GM23338 (cell line): ENCODE data around the gene SPR.

Source experiments
- EZH2 ChIP-seq: fragments of 200-600 bp; sonication (generic); IDR thresholded peaks from one replicate; pipeline ENCODE4 v1.8.0; 2017; ENCODE audit warnings: antibody characterized with exemption, mild to moderate bottlenecking, low read depth; ENCODE audit not compliant: unreplicated experiment
- EZH2phosphoT487 ChIP-seq: fragments of 200-600 bp; sonication (generic); IDR thresholded peaks from one replicate; pipeline ENCODE4 v1.8.1; 2018; ENCODE audit warnings: antibody characterized with exemption; ENCODE audit not compliant: unreplicated experiment
- JUNB ChIP-seq: IDR thresholded peaks from one replicate; pipeline ENCODE4 v1.6.1; 2016; ENCODE audit warnings: antibody characterized with exemption; ENCODE audit not compliant: unreplicated experiment
- POLR2AphosphoS5 ChIP-seq: IDR thresholded peaks from 2 replicates; pipeline ENCODE4 v1.6.1; 2016; ENCODE audit warnings: antibody characterized with exemption, low read depth
- TF ChIP-seq, protein P1 (sequence below), 2 experiments: fragments of 200-600 bp in 1 of 2; sonication (generic) in 1 of 2; conservative IDR thresholded peaks; 2 replicates each; pipeline versions ENCODE4 v1.5.1 to v1.6.1; 2016 to 2017; ENCODE audit warnings: antibody characterized with exemption in 2 of 2, low read depth in 2 of 2, mild to moderate bottlenecking in 2 of 2, moderate library complexity in 1 of 2
- TF ChIP-seq, protein P2 (sequence below): IDR thresholded peaks from 2 replicates; pipeline ENCODE4 v1.6.1; 2016; ENCODE audit warnings: antibody characterized with exemption
- TF ChIP-seq, protein P3 (sequence below): IDR thresholded peaks from one replicate; pipeline ENCODE4 v1.6.1; 2018; ENCODE audit warnings: antibody characterized with exemption; ENCODE audit not compliant: unreplicated experiment

GRCh38 chr2:72915907-72916742 is 28.9 kb downstream of the SPR start:
- TF ChIP-seq JUNB (no peak), EZH2phosphoT487 (peak; percentile 1), POLR2AphosphoS5 (no peak), EZH2 (peak; percentile 7)
- TF ChIP-seq, protein P1, sequence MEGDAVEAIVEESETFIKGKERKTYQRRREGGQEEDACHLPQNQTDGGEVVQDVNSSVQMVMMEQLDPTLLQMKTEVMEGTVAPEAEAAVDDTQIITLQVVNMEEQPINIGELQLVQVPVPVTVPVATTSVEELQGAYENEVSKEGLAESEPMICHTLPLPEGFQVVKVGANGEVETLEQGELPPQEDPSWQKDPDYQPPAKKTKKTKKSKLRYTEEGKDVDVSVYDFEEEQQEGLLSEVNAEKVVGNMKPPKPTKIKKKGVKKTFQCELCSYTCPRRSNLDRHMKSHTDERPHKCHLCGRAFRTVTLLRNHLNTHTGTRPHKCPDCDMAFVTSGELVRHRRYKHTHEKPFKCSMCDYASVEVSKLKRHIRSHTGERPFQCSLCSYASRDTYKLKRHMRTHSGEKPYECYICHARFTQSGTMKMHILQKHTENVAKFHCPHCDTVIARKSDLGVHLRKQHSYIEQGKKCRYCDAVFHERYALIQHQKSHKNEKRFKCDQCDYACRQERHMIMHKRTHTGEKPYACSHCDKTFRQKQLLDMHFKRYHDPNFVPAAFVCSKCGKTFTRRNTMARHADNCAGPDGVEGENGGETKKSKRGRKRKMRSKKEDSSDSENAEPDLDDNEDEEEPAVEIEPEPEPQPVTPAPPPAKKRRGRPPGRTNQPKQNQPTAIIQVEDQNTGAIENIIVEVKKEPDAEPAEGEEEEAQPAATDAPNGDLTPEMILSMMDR (conservative IDR thresholded peaks at IDR 0.05; ENCODE audit: low read depth in 2 of 2) = no peak
- TF ChIP-seq, protein P2, sequence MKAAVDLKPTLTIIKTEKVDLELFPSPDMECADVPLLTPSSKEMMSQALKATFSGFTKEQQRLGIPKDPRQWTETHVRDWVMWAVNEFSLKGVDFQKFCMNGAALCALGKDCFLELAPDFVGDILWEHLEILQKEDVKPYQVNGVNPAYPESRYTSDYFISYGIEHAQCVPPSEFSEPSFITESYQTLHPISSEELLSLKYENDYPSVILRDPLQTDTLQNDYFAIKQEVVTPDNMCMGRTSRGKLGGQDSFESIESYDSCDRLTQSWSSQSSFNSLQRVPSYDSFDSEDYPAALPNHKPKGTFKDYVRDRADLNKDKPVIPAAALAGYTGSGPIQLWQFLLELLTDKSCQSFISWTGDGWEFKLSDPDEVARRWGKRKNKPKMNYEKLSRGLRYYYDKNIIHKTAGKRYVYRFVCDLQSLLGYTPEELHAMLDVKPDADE = no peak
- TF ChIP-seq, protein P3, sequence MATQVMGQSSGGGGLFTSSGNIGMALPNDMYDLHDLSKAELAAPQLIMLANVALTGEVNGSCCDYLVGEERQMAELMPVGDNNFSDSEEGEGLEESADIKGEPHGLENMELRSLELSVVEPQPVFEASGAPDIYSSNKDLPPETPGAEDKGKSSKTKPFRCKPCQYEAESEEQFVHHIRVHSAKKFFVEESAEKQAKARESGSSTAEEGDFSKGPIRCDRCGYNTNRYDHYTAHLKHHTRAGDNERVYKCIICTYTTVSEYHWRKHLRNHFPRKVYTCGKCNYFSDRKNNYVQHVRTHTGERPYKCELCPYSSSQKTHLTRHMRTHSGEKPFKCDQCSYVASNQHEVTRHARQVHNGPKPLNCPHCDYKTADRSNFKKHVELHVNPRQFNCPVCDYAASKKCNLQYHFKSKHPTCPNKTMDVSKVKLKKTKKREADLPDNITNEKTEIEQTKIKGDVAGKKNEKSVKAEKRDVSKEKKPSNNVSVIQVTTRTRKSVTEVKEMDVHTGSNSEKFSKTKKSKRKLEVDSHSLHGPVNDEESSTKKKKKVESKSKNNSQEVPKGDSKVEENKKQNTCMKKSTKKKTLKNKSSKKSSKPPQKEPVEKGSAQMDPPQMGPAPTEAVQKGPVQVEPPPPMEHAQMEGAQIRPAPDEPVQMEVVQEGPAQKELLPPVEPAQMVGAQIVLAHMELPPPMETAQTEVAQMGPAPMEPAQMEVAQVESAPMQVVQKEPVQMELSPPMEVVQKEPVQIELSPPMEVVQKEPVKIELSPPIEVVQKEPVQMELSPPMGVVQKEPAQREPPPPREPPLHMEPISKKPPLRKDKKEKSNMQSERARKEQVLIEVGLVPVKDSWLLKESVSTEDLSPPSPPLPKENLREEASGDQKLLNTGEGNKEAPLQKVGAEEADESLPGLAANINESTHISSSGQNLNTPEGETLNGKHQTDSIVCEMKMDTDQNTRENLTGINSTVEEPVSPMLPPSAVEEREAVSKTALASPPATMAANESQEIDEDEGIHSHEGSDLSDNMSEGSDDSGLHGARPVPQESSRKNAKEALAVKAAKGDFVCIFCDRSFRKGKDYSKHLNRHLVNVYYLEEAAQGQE = no peak
